Measurements from ENCODE around the gene CNIH3.

Gene CNIH3

GRCh38 chr1:224730540-224730939 is 114.4 kb downstream of the CNIH3 start:
- DNase-seq, result no peak
- in situ Hi-C loops (cut with HindIII; ENCODE audit: low pct_ligation_motif_present, low pct_unique_long_range_greater_than_20kb, low sequenced_read_pairs), result no loop called here

- no peak for DNase-seq
- in situ Hi-C loops (cut with HindIII; ENCODE audit: low pct_ligation_motif_present, low pct_unique_long_range_greater_than_20kb, low sequenced_read_pairs), result no loop called here
Measured at GRCh38 chr1:224730965-224731364, 114.8 kb downstream of the CNIH3 start.

- DNase-seq, result no peak
- in situ Hi-C loops (cut with HindIII; ENCODE audit: low pct_ligation_motif_present, low pct_unique_long_range_greater_than_20kb, low sequenced_read_pairs), result no loop called here
Measured at GRCh38 chr1:224731633-224732032, 115.5 kb downstream of the CNIH3 start.

DNA sequence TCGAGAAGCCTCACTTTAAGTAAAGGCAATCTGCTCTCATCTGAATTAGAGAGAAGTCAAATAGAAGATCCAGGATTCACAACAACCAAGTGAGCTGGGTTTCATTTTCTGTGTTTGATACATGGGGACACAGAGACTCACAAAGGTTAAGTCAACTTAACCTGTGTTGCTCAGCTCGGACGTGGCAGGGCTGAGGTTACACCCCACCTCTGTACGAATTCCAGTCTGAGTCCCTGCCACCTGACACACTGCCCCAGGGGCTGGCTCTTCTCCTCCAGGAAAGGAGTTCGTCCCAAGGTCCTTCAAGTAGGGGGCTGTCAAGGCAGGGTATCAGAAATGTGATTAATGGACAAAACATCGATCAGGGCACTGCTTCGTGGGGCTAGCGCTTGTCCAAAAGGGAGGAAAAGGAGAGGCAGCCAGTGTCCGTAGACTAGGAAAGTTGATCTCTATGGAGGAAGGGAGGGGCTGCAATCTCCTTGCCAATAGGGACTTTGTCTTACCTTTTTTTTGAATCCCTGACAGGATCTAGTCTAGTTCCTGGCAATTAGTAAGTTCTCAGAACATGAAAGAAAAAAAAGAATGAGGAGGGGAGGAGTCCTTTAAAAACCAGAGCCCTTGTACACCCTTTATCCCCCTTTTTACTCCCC is 116.4 kb downstream of the CNIH3 start:
- DNase-seq, result no peak

GRCh38 chr1:224733027-224733911 is 117.2 kb downstream of the CNIH3 start:
- in situ Hi-C loops (cut with HindIII; ENCODE audit: low pct_ligation_motif_present, low pct_unique_long_range_greater_than_20kb, low sequenced_read_pairs), result no loop called here
- no peak for DNase-seq

More for the DNA sequence above, 116.4 kb downstream of the CNIH3 start:
- in situ Hi-C loops (cut with HindIII; ENCODE audit: low pct_ligation_motif_present, low pct_unique_long_range_greater_than_20kb, low sequenced_read_pairs), result no loop called here

DNA sequence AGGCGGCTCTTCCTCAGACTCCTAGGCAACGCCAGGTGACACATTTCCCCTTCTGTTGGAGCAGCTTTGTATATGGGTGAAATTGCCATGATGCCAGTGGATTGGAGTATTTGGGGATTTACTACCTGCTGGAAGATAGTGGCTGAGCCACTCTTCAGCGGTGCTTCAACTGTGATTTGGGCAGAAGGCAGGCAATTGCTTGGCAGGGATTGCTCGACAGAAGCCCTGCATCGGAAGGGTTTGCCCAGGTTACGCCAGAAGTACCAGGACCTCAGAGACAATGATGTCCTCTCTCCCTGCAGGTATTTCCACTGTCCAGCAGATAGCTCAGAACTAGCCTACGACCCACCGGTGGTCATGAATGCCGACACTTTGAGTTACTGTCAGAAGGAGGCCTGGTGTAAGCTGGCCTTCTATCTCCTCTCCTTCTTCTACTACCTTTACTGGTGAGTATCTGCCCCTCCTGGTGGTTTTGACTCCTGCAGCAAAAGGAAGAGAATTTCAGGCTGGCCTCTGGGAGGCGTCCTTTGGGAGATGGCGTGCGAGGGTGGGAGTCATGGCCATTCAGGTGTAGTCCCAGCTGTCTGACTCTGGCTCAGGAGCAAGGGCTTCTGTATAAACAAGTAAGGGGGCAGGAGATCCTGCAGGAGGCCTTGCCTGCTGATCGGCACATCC is 118.3 kb downstream of the CNIH3 start:
- in situ Hi-C loops (cut with HindIII; ENCODE audit: low pct_ligation_motif_present, low pct_unique_long_range_greater_than_20kb, low sequenced_read_pairs), result no loop called here
- no peak for DNase-seq

DNA sequence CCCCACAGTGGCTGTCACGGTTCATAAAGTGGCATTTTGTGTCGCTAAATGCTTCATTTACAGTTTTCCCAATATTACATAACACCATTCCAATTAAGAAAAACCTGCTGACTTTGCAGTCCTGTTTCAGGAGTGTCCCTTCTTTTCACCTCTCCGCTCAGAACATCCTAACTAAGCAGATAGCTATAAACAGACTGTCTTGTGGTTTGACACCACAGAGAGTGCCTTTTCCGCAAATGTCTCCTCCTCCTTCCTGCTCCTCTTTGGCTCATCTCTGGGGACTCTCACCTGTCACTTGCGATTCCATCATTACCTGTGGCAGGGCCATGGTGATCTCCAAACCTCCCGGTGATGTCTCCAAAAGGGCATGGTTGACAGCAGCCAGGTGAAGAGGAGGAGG is 119.0 kb downstream of the CNIH3 start:
- in situ Hi-C loops (cut with HindIII; ENCODE audit: low pct_ligation_motif_present, low pct_unique_long_range_greater_than_20kb, low sequenced_read_pairs), result no loop called here
- DNase-seq, result no peak

- in situ Hi-C loops (cut with HindIII; ENCODE audit: low pct_ligation_motif_present, low pct_unique_long_range_greater_than_20kb, low sequenced_read_pairs), result no loop called here
- no peak for DNase-seq
Measured at GRCh38 chr1:224736619-224737352, 120.7 kb downstream of the CNIH3 start.

DNA sequence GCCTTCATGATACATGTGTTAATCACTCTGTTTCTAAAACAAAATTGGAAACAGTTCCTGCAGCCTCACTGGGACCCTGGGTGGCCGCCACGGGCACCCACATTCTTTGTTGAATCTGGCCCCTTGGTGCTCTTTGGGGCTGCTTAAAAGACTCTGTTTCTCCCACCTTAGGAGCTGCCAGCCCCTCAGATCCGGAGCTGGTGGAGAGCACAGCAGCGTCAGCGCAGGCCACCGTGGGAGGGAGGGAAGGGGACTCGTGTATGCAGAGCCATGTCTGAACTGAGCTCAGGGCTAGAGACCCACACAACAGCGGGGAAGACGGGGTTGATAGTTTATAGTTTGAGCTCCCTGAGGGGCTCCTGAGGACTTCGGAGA is 121.2 kb downstream of the CNIH3 start:
- no peak for DNase-seq
- in situ Hi-C loops (cut with HindIII; ENCODE audit: low pct_ligation_motif_present, low pct_unique_long_range_greater_than_20kb, low sequenced_read_pairs), result no loop called here

- DNase-seq, result no peak
- in situ Hi-C loops (cut with HindIII; ENCODE audit: low pct_ligation_motif_present, low pct_unique_long_range_greater_than_20kb, low sequenced_read_pairs), result no loop called here
Measured at GRCh38 chr1:224739303-224739996, 123.3 kb downstream of the CNIH3 start.

DNA sequence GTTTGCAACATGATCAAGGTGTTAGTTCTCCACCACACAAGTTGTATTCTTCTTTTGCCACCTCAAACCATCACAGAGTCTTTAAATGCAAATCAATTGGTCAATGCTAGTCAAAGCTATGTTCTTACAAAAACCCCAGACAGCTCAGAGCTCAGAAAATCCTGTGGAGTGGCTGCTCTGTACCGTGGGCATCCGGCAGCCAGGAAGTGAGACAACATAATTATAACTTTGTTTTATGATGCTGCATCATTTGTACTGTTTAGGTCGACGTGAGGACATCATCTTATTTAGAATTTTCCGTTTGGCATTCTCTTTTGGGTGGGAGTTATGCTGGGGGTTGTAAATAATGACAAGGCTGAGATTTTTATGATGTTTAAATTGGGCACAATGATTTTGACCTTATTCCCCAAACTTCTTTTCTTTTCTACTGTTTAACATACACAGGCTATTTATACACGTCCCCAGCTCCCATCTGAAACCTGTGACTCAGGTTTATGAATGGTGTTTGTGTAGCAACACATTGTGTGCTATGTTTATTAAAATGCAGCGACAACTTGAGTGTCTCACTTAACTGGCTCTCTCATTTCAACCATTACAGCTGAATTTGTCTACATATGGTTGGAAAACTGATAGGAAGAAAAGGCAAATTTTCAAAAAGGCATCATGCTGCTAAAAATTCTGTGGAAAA is 124.0 kb downstream of the CNIH3 start:
- no peak for DNase-seq
- in situ Hi-C loops (cut with HindIII; ENCODE audit: low pct_ligation_motif_present, low pct_unique_long_range_greater_than_20kb, low sequenced_read_pairs), result no loop called here

DNA sequence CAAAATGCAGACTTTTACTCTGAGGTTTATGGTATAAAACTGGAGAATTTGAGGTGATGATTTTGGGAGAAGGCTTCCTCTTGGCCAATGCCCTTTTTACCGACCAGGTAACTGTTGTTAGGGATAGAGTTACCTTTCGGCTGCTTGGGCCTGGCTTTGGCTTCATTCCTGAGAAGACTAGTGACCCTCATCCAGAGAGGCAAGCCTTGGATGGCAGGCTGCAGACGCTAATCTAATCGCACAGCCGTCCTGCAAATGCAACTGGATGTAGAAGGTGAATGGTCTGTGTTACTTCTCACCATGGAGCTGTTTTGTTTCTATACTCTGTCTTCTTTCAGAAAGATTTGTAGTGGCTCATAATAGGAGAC is 124.6 kb downstream of the CNIH3 start:
- no peak for DNase-seq
- in situ Hi-C loops (cut with HindIII; ENCODE audit: low pct_ligation_motif_present, low pct_unique_long_range_greater_than_20kb, low sequenced_read_pairs), result no loop called here

- DNase-seq, result no peak
- in situ Hi-C loops (cut with HindIII; ENCODE audit: low pct_ligation_motif_present, low pct_unique_long_range_greater_than_20kb, low sequenced_read_pairs), result no loop called here
Measured at GRCh38 chr1:224742349-224742748, 126.2 kb downstream of the CNIH3 start.

- in situ Hi-C loops (cut with HindIII; ENCODE audit: low pct_ligation_motif_present, low pct_unique_long_range_greater_than_20kb, low sequenced_read_pairs), result no loop called here
- no peak for DNase-seq
Measured at GRCh38 chr1:224743608-224744164, 127.6 kb downstream of the CNIH3 start.

DNA sequence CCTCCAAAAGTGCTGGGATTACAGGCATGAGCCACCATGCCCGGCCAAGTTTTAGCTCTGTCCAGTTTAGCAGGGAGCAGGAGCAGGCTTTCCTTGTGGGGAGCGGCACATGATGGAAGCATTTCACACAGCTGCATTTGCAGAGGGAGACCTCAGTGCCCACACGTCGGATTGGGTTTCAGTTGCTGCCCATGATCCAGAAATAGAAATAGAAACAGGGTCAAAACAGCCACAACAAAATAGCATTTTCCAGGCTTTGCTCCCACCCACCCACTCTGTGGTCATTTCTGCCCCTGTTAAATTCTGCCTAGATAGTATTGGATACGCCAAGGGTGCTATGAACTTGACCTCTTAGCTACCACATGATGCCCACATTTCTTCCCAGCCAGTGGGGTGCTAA is 128.4 kb downstream of the CNIH3 start:
- no peak for DNase-seq
- in situ Hi-C loops (cut with HindIII; ENCODE audit: low pct_ligation_motif_present, low pct_unique_long_range_greater_than_20kb, low sequenced_read_pairs), result no loop called here

DNA sequence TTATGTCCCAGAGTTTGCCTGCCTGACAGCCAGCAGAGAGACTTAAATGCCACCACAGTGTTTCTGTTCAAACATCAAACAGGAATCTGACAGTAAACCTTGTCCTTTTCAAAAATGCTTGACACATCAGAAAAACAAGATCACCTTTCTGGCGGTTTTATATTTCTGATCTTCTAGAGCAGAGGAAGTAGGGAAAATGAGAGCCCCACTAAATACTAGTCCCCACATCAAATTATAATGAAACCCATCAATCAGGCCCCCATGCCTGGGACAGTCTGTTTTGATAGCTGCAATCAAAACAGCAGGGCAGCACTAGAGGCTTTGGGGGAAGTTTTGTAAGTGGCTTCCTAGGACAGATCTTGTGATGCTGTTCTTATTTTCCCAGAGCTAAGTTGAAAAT is 129.3 kb downstream of the CNIH3 start:
- in situ Hi-C loops (cut with HindIII; ENCODE audit: low pct_ligation_motif_present, low pct_unique_long_range_greater_than_20kb, low sequenced_read_pairs), result no loop called here
- no peak for DNase-seq

DNA sequence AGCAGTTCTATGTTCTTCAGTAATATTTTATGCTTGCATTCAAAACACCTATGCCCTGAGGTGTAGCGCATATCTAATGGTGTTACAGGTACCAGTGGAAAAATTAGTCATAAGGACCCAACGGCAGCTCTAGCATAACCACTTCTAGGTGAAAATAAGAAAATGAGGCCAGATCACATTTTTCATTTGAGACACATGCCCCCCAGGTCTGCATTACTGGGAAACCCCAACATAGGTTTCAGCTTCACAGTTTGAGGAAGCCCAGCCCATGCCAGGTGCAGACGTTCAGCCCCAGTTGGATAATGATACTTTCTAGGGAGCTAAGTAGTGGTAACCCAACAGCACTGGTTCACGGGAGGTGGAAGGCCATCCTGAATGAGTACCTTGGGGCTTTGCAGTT is 129.8 kb downstream of the CNIH3 start:
- DNase-seq, result no peak

DNA sequence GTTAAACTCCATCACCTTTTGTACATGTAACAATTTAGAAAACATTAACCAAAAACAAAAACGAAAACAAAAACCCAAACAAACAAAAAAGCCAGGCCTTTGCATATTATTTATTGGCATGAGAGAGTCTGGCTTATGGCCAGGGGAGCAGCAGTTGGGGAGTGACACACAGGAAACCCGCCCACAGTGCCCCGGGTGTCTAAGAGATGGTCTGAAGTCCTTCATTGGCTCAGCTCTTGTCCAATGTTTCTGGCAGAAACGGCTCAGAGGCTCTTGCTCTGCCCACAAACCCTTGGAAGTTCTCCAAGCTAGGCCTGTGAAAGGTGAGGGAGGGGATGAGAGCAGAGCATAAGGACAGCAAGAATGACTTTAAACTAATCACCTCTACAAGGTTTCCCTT is 131.5 kb downstream of the CNIH3 start:
- DNase-seq, result no peak
- in situ Hi-C loops (cut with HindIII; ENCODE audit: low pct_ligation_motif_present, low pct_unique_long_range_greater_than_20kb, low sequenced_read_pairs), result no loop called here

More for the DNA sequence above, 129.8 kb downstream of the CNIH3 start:
- in situ Hi-C loops (cut with HindIII; ENCODE audit: low pct_ligation_motif_present, low pct_unique_long_range_greater_than_20kb, low sequenced_read_pairs), result no loop called here

All from ACHN (cell line).